Keratinocyte (primary cell): ENCODE results near the gene FNBP1. TPM values are rescaled to one million over a fixed set of nuclear protein-coding genes. Genes with fewer than 3 reads are reported as not detected.

ENCODE experiments used
- DNase-seq: peaks from one replicate; pipeline ENCODE4 v3.0.0-alpha.2; 2011; ENCODE audit warnings: low read depth, missing footprints, low spot score
- FAIRE-seq: peaks from 2 replicates; lab custom pipeline; 2011; peaks lifted over from hg19 to GRCh38; lab: Jason Lieb, UNC
- H2AFZ ChIP-seq: 2 replicates; pipeline ENCODE4 v1.6.0; 2012; ENCODE audit warnings: low read length, control low read depth, inconsistent platforms; ENCODE audit not compliant: control insufficient read depth
- H3K27ac ChIP-seq: 2 replicates; pipeline ENCODE4 v1.5.1; 2011; ENCODE audit warnings: low read length; ENCODE audit not compliant: control insufficient read depth, insufficient read depth
- H3K27me3 ChIP-seq: 3 replicates; pipeline ENCODE4 v1.6.0; 2011; ENCODE audit warnings: low read length; ENCODE audit not compliant: control insufficient read depth, insufficient read depth; ENCODE audit errors: extremely low read depth
- H3K36me3 ChIP-seq, 2 experiments: 2 replicates in 1 of 2; 3 replicates in 1 of 2; pipeline ENCODE4 v1.5.1; 2011; ENCODE audit warnings: low read length in 2 of 2, mild to moderate bottlenecking in 1 of 2; ENCODE audit not compliant: control insufficient read depth in 2 of 2, insufficient read depth in 2 of 2; ENCODE audit errors: extremely low read depth in 1 of 2
- H3K4me1 ChIP-seq: 3 replicates; pipeline ENCODE4 v1.5.1; 2011; ENCODE audit warnings: low read length; ENCODE audit not compliant: control insufficient read depth, insufficient read depth; ENCODE audit errors: extremely low read depth
- H3K4me2 ChIP-seq: 3 replicates; pipeline ENCODE4 v1.6.0; 2011; ENCODE audit warnings: low read depth, low read length; ENCODE audit not compliant: control insufficient read depth, insufficient read depth; ENCODE audit errors: extremely low read depth
- H3K4me3 ChIP-seq, 3 experiments: fragments of 200-600 bp in 1 of 3; sonication (generic) in 1 of 3; 2 replicates in 2 of 3; 3 replicates in 1 of 3; pipeline ENCODE4 v1.5.1; 2011 to 2016; ENCODE audit warnings: low read length in 3 of 3, mild to moderate bottlenecking in 3 of 3, control low read depth in 2 of 3, inconsistent platforms in 1 of 3, low read depth in 1 of 3, mixed read lengths in 1 of 3, mixed run types in 1 of 3, moderate library complexity in 1 of 3; ENCODE audit not compliant: control insufficient read depth in 2 of 3, insufficient read depth in 2 of 3; ENCODE audit errors: extremely low read depth in 1 of 3
- H3K79me2 ChIP-seq: 2 replicates; pipeline ENCODE4 v1.6.0; 2012; ENCODE audit warnings: low read length; ENCODE audit not compliant: control insufficient read depth, insufficient read depth
- H3K9ac ChIP-seq: 3 replicates; pipeline ENCODE4 v1.6.0; 2011; ENCODE audit warnings: low read length; ENCODE audit not compliant: control insufficient read depth, insufficient read depth; ENCODE audit errors: extremely low read depth
- H3K9me1 ChIP-seq: 3 replicates; pipeline ENCODE4 v1.6.0; 2011; ENCODE audit warnings: low read length; ENCODE audit not compliant: control insufficient read depth, insufficient read depth; ENCODE audit errors: extremely low read depth
- H3K9me3 ChIP-seq: 2 replicates; pipeline ENCODE4 v1.5.1; 2012; ENCODE audit warnings: low read depth, low read length; ENCODE audit not compliant: control insufficient read depth
- H4K20me1 ChIP-seq: 3 replicates; pipeline ENCODE4 v1.6.0; 2011; ENCODE audit warnings: low read length; ENCODE audit not compliant: control insufficient read depth, insufficient read depth; ENCODE audit errors: extremely low read depth
- EZH2 ChIP-seq: IDR thresholded peaks from one replicate; pipeline ENCODE4 v1.6.1; 2012; ENCODE audit warnings: inconsistent platforms, mild to moderate bottlenecking, low read length, moderate library complexity
- dilution Hi-C: fragments of 300-500 bp; cut with MboI; formaldehyde crosslinking; loops from one replicate; pipeline ENCODE4 v1.7.0; 2020; ENCODE audit warnings: low sequenced_read_pairs; ENCODE audit not compliant: extremely low pct_ligation_motif_present
- polyA plus RNA-seq, 5 experiments: library from polyadenylated mRNA; depleted of rRNA in 3 of 5; stranded (reverse) in 3 of 5; stranded (forward) in 1 of 5; unstranded in 1 of 5; fragments of >200 nt; gene quantifications; 1 replicate in 1 of 5; 2 replicates in 3 of 5; 3 replicates in 1 of 5; pipeline versions ENCODE4 v1.2.1 to v1.2.3, GENCODE V29; 2011 to 2012; ENCODE audit warnings: missing spikeins in 2 of 5, low read depth in 1 of 5, low replicate concordance in 1 of 5
- TF ChIP-seq, protein P1 (sequence below), 3 experiments: IDR thresholded peaks in 1 of 3; conservative IDR thresholded peaks in 1 of 3; optimal IDR thresholded peaks in 1 of 3; 2 replicates in 2 of 3; 3 replicates in 1 of 3; pipeline versions ENCODE3 to v1.5.1; 2011; ENCODE audit warnings: low read length in 3 of 3, mild to moderate bottlenecking in 3 of 3, moderate library complexity in 2 of 3, control low read depth in 1 of 3, inconsistent platforms in 1 of 3; ENCODE audit not compliant: insufficient read depth in 2 of 3; ENCODE audit errors: extremely low read depth in 1 of 3

The FNBP1 gene
- polyA plus RNA-seq, 1 donor (not counting 4 experiments of a cell fraction or from before 2014, with no cell fraction given) = 9.6 TPM

DNA sequence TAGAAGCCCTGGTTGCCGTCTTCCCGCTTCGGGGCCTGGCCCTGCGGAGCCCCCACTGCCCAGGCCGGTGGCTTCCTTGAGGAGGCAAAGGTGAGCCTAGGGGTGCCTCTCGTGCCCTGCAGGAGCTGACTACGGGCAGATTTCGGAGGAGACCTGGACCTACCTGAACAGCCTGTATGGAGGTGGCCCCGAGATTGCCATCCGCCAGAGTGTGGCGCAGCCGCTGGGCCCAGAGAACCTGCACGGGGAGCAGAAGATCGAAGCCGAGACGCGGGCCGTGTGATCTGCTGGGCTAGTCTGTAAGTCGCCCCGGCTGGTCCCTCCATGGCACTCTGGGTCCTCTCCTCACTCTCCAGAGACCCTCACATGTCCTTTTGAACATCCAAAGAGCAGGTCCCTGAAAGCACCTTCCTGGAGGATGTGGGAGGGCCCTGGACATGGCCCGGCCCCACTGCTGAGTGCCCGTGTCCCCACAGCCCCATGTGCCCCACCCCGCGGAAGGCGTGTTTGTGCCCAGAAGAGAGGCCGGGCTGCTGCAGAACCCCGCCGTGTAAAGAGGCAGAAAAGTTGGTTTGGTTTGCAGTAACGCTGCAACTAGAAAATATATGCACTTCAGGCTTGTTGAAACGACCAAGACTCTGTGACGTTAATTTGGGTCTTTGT, 162.9 kb downstream of the FNBP1 start:
- no peak overlapping the region for H3K4me2 ChIP-seq
- H3K9ac ChIP-seq = no peak overlapping the region
- DNase-seq (no peak), FAIRE-seq (no peak)
- no peak overlapping the region for H2AFZ ChIP-seq
- H3K9me1 ChIP-seq = no peaks in the 10 kb centered on the region
- H3K4me1 ChIP-seq = peaks cover 12% of the 10 kb centered on the region
- H3K9me3 ChIP-seq = no peaks in the 10 kb centered on the region
- peaks cover 0 to 13% of the 10 kb centered on the region in 2 experiments for H3K36me3 ChIP-seq
- dilution Hi-C loops = no loop called here
- H4K20me1 ChIP-seq = no peaks in the 10 kb centered on the region
- H3K4me3 ChIP-seq = no peak overlapping the region
- no peaks in the 10 kb centered on the region for H3K27me3 ChIP-seq
- H3K79me2 ChIP-seq = no peaks in the 10 kb centered on the region
- TF ChIP-seq EZH2 = no peak
- TF ChIP-seq, protein P1, sequence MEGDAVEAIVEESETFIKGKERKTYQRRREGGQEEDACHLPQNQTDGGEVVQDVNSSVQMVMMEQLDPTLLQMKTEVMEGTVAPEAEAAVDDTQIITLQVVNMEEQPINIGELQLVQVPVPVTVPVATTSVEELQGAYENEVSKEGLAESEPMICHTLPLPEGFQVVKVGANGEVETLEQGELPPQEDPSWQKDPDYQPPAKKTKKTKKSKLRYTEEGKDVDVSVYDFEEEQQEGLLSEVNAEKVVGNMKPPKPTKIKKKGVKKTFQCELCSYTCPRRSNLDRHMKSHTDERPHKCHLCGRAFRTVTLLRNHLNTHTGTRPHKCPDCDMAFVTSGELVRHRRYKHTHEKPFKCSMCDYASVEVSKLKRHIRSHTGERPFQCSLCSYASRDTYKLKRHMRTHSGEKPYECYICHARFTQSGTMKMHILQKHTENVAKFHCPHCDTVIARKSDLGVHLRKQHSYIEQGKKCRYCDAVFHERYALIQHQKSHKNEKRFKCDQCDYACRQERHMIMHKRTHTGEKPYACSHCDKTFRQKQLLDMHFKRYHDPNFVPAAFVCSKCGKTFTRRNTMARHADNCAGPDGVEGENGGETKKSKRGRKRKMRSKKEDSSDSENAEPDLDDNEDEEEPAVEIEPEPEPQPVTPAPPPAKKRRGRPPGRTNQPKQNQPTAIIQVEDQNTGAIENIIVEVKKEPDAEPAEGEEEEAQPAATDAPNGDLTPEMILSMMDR (optimal IDR thresholded peaks at IDR 0.05 in 1 of 3, IDR thresholded peaks at IDR 0.05 in 1 of 3, conservative IDR thresholded peaks at IDR 0.05 in 1 of 3; ENCODE audit: extremely low read depth in 1 of 3, insufficient read depth in 2 of 3, low read length in 3 of 3) = no peak
- no peak overlapping the region for H3K27ac ChIP-seq

DNA sequence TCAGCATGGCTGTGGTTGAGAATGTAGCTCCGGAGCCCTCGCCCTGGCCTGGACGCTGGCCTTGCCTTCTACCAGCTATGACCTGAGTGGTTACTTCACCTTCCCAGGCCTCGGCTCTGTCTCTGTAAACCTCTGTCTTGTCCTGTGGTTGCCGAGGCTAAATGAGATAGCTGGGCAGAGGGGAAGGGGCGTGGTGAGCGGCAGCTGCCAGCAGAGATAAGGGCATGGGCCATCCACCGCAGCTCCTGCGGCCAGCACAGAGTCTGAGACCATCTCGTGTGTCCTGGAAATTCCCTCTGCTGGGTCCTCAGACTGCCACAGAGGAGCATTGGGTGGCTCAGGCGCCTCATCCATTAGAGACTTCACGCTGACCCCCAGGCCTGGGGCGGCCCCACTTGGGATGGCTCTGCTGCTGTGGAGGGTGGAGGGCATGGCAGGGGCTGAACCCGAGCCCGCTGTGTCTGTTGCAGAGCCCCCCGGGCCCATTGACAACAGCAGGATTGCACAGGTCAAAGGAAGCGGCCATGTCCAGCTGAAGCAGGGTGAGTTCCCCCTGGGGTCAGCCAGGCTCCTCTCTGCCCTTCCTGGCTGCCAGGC, 163.8 kb downstream of the FNBP1 start:
- Histone ChIP-seq H3K27ac (no peak overlapping the region), H3K79me2 (no peaks in the 10 kb centered on the region), H3K9me1 (no peaks in the 10 kb centered on the region), H3K4me2 (no peak overlapping the region), H2AFZ (no peak overlapping the region), H3K4me3 (no peak overlapping the region), H3K4me1 (peaks cover 2% of the 10 kb centered on the region), H3K36me3 (peaks cover 0 to 21% of the 10 kb centered on the region in 2 experiments), H3K9me3 (no peaks in the 10 kb centered on the region), H4K20me1 (no peaks in the 10 kb centered on the region), H3K27me3 (no peaks in the 10 kb centered on the region), H3K9ac (no peak overlapping the region)
- TF ChIP-seq EZH2 = no peak
- TF ChIP-seq, protein P1 (optimal IDR thresholded peaks at IDR 0.05 in 1 of 3, IDR thresholded peaks at IDR 0.05 in 1 of 3, conservative IDR thresholded peaks at IDR 0.05 in 1 of 3; ENCODE audit: extremely low read depth in 1 of 3, insufficient read depth in 2 of 3, low read length in 3 of 3) = no peak
- DNase-seq = no peak
- no peak for FAIRE-seq
- dilution Hi-C loops = no loop called here
